M059J (cell line): ENCODE measurements around the gene TSPOAP1. TPM values are rescaled to one million over a fixed set of nuclear protein-coding genes. Genes with fewer than 3 reads are reported as not detected.
A peak's percentile ranks its signal among the peaks of the same experiment; 100 is the strongest.

Experiments
- DNase-seq: peaks from one replicate; pipeline ENCODE4 v3.0.0-alpha.2; 2012; ENCODE audit warnings: low read depth
- total RNA-seq: library from RNA; depleted of rRNA; stranded (reverse); fragments of >200 nt; shearing (Covaris generic); gene quantifications from 2 replicates; pipeline ENCODE4 v1.2.3, GENCODE V29; 2014

The TSPOAP1 gene
- total RNA-seq, 1 experiment from 2014 or later = 0.47 TPM

DNA sequence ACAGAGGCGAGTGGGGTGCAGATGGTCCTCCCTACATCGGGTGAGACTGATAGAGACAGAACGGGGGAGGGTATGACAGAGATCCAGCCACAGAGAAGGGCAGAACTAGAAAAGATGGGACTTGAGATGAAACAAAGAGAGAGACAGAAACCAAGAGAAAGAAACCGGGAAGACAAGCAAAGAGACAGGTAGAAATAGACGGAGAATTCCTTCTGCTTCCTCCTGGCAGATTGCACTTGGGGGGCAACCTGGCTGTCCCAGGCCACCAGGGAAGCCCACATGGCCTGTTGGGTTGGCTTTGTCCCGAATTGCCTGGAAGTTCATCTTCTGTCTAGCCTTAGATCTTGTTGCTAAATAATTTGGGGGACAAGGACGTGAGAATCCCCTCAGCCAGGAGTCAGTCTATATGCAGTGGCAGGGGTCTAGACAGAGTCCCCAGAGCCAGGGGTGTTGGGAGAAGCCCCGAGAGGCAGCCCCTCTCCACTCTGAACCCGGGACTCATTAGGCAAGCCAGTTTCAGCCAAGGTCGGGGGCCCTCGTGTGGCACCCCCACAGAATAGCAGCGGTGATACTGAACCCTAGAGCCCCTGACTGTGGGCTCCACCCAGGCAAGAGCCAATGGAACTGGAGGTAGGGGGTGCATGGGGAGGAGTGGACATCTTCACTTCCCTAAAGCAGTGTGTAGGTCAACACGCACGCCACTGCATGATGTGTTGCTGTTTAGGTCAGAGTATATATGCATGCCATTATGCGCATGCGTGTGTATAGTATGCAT lies 627 bp upstream of the TSPOAP1 start:
- DNase-seq = no peak

DNA sequence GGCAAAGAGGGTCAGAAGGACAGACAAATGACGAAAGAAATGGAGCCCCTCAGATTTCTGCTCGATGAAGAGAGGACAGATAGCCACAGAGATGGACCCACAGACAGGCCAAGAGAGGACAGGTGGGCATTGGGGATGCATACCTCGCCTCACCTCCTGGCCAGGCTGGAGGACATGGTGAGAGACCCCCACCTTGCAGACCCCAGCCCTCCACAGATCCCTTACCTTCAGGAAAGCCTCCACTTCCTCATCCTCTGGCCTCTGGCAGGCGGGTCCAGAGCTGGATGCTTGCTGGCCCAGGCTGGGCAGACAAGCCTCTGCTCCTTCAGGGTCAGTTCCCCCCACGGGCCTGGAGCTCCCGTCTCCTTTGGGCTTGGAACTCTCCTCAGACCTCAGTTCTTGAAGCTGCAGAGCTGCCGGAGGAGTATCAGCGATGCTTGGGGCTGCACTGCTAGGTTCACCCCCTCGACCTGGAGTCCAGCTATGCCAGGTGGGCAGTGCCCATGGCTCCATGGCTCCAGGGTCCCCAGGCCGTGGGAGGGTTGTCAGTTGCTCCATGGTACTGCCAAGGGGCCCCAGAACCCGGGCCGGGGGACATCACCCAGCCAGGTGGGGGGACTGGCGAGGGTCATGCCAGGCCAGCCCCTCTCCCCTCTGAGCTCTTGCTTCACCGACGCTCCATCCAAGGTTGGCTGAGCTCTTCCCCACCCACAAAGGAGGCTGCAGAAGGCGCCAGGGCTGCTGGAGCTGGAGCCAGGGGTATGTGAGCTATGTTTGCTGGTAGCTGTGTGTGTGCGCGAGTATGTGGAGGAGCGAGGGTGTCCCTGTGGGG lies 1.0 kb downstream of the TSPOAP1 start:
- no peak for DNase-seq

GRCh38 chr17:58326609-58327362 lies 1.8 kb downstream of the TSPOAP1 start:
- no peak for DNase-seq

- no peak for DNase-seq
These were observed 2.6 kb downstream of the TSPOAP1 start for GRCh38 chr17:58325976-58326468.

- no peak for DNase-seq
These were observed 3.3 kb downstream of the TSPOAP1 start for GRCh38 chr17:58325289-58325726.

- DNase-seq = peak; percentile 41
These were observed 3.9 kb downstream of the TSPOAP1 start for GRCh38 chr17:58324409-58325288.

DNA sequence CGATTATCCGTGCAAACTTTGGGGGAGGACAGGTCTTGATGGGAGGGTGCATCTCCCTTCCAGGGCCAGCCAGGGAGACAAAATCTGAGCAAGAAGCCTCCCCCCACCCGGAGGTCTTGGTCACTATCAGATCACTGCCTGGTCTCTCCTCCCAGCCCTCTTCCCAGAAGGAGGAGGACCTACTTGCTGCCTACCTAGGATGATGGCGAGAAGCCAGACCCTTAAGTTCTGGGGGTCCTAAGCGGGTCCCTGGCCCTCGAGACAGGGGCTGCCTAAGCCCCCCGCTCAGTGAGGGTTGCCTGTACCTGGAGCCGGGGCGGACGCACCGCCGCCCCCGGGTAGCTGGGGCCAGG lies 4.6 kb downstream of the TSPOAP1 start:
- DNase-seq = no peak

GRCh38 chr17:58323366-58324055 lies 5.1 kb downstream of the TSPOAP1 start:
- DNase-seq = no peak

GRCh38 chr17:58322581-58323185 lies 5.9 kb downstream of the TSPOAP1 start:
- DNase-seq = no peak

- peak; percentile 27 for DNase-seq
These were observed 6.7 kb downstream of the TSPOAP1 start for GRCh38 chr17:58321571-58322525.

DNA sequence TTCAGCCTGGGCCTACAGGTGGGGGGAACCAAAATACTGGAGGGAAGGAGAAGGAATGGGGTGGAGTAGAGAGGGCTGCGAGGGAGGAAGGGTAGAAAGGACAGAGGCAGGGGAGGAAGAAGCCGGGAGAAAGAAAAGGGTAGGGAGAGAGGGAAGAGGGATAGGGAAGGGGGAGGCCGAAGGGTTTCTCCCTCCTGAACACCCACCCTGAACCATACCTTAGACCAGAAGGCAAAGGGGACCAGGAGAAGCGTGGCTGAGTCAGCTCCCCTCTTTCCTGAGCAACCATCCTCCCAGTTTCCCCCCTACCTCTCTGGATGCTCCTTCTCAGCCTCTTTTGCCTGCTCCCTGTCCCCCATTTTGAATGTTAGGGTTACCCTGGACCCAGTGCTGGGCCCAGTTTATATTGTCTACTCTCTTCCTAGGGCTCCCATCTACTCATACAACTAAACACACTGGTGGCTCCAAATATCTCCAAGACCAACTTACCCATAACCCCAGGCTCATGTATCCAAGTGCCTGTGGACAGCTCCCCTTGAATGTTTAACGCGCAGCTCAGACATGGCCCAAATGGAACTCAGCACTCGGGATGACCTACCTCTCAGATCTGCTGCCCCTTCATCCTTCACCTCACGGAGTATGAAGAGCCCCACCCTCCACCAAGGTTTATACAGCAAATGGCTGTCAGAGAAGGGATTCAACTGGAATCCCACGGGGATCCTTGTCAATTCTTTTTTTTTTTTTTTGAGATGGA lies 7.8 kb downstream of the TSPOAP1 start:
- no peak for DNase-seq

DNA sequence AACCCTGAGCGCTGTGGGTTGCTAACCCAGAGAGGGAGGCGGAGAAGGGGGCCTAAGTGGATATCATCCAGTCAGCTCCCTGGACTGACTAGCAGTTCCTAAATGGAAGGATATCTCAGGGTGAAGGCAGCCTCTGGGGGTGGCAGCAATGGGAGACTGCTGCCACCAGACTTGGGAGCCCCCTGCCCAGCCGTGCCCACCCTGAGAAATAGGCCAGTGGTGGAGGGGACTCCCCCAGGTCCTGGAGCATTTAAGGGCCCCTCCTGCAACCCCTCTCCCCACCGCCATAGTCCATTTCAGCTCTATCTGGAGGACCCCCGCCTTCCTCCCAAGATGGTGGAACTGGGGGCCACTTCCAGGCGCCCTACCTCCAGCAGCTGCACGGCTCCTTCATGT lies 8.4 kb downstream of the TSPOAP1 start:
- DNase-seq = no peak

GRCh38 chr17:58319173-58320162 lies 9.1 kb downstream of the TSPOAP1 start:
- DNase-seq = no peak

GRCh38 chr17:58318627-58319172 lies 9.9 kb downstream of the TSPOAP1 start:
- DNase-seq = no peak

- DNase-seq = no peak
These were observed 10.5 kb downstream of the TSPOAP1 start for GRCh38 chr17:58318065-58318481.

DNA sequence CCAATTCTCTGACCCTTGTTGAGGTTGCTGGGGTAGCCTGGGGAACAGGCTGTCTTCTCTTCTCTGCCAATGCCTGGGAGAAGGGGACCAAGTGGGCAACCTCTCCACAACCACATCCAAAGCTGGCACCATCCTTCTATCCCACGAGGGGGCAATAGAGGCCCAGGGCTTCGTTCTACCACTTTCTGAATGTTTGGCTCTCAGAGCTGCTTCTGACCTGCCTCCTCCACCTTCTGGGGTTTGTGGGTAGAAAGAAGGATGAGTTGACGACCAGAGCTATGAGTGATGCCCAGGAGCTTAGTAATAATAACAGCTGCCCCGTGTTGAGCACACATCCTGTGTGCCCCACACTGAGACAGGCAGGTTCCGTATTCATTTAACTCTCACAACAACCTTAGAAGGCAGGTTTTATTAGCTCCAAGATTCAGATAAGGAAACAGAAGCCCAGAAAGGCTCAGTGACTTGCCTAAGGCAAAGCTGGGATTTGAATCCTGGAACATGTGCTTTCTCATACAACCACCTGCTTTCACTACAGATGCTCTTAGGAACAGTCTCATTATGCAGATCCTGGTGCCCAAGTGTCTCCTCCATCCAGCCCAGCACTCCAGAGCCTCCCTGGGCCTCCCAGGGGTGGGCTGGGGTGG lies 11.1 kb downstream of the TSPOAP1 start:
- peak; percentile 85 for DNase-seq
